ENCODE results near the gene TAOK2. TPM values are rescaled to one million over a fixed set of nuclear protein-coding genes. Genes with fewer than 3 reads are reported as not detected.
"Not testable (repeated sequence)": the region's sequence is repeated elsewhere in the genome, so short reads cannot be mapped to it uniquely, and the experiment has no call there.

TAOK2 gene
- 10 to 100 TPM; 29.6 to 52.7 TPM for total RNA-seq

DNA sequence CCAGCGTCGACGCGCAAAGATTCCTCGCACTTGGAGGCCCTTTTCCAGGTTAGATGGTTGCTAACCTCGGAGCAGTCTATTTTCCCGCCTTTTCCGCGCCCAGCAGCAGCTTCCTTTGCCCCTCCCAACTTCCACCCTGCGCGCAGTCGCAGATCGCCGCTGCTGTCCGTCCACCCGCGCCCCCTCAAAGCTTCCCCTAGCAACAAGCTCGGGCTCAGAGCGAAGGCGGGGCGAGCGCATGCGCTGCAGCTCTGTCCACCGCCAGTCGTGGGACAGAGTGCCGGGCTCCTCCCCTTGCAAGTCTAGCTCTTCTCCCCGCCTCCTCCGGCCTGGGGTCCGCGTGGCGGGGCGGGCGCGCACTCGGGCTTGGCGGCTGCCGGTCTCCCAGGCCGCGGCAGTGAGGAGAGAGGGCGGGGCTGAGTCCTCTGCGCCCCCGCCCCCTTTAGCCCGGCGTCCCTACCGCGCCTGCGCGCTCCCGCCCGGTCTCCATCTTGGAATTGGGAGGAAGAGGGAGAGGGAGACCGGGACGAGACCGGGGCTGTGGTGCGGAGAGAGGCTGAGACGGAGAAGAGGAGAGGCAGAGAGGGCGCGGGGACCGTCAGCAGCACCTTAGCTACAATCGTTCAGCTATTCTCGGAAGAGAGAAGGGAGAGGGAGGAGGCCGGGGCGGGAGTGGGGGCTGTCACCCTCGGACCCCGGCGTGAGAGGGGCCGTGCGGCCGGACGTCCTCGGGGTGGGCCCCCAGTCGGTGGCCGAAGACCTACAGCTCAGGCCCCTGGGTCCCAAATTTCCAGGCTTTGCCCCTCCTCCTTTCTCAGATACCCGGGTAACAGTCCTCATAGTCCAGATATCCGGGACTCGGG, at the start of gene TAOK2:
TAOK2 (plus strand) TSS at position 485 of the 863 bp plus-strand sequence. CDS start 3,905 bp downstream, outside the sequence.
- H3K36me3 Mint-ChIP-seq, result peaks cover 26 to 32% of the 10 kb centered on the region in 2 donors
- DNase-seq (ENCODE audit: low spot score in 2 of 2), result peak; percentile 98
- peak; percentile 95 to 99 for ATAC-seq
- peak within 1 kb of the TSS; percentile 93 to 95 for H3K27ac Mint-ChIP-seq
- peaks cover 7 to 8% of the 10 kb centered on the region in 2 donors for H3K9me3 Mint-ChIP-seq

- H3K27ac Mint-ChIP-seq, result peak overlapping the region; percentile 96 to 97
- ATAC-seq, result no peak
- peaks cover 14 to 23% of the 10 kb centered on the region in 2 donors for H3K36me3 Mint-ChIP-seq
Measured at GRCh38 chr16:29925105-29925756, 48.4 kb upstream of the TAOK2 start.

GRCh38 chr16:29925781-29926710, 47.6 kb upstream of the TAOK2 start, which contains the start of gene KCTD13:
Gene KCTD13 (minus strand): TSS chr16:29926226. CDS start chr16:29926033, 193 bp downstream.
- Mint-ChIP-seq H3K9me3 (no peaks in the 10 kb centered on the region), H3K36me3 (peaks cover 9 to 18% of the 10 kb centered on the region in 2 donors), H3K27ac (peak within 1 kb of the TSS; percentile 97 to 98)
- DNase-seq (ENCODE audit: low spot score in 2 of 2) (peak; percentile 97 to 98), ATAC-seq (peak; percentile 93 to 95)

More at GRCh38 chr16:29925105-29925756, 48.4 kb upstream of the TAOK2 start:
- DNase-seq (ENCODE audit: low spot score in 2 of 2), result no peak
- H3K9me3 Mint-ChIP-seq, result no peaks in the 10 kb centered on the region

DNA sequence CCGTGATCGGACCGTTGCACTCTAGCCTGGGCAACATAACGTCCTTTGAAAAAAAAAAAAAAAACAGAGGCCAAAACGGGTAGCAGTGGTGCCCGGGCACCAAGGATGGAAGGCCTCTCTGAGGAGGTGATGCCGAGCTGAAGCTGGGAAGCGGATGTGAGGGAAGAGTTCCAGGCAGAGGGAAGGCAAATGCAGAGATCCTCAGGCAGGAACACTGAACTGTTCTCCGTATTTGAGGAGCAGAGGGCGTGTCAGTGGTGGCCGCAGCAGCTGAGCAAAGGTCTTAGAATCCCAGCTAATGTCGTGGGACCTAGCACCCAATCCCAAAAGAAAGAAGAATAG, 47.0 kb upstream of the TAOK2 start:
- no peak for ATAC-seq
- peaks cover 9 to 17% of the 10 kb centered on the region in 2 donors for H3K36me3 Mint-ChIP-seq

DNA sequence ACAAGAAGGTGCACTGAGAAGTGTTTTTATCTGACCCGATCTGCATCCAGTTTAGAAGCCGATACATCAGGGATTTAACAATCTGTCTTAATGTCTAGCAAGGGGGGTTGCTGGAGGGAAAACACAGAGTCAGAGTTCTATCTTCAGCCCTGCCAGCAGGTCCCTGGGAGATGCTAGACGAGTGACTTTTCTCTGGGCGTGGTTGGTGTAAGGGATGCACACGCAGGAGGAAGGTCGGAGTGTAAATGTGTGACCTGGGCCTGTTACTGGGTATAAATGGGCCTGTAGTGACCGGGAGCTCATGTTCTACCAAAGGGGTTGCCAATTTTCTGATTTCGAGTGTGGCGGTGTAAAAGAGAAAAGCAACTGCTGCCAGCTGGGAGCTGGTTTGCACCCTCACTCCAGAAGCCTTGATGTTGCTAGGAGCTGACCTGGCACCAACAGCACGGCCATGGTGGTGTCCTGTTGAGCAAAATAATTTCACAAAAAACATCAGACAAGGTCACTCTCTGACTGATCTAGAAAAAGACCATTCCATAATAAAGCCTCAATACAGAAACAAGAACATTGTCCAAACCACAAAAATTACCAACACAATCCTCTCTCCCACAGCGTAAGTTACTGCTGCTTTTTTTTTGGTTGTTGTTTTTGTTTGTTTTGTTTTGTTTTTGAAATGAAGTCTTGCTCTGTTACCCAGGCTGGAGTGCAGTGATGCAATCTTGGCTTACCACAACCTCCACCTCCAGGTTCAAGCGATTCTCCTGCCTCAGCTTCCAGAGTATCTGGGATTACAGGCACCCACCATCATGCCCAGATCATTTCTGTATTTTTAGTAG, 46.4 kb upstream of the TAOK2 start:
- peaks cover 9 to 17% of the 10 kb centered on the region in 2 donors for H3K36me3 Mint-ChIP-seq
- no peaks in the 10 kb centered on the region for H3K9me3 Mint-ChIP-seq
- DNase-seq (ENCODE audit: low spot score in 2 of 2), result no peak
- peak overlapping the region in 1 of 2 donors; percentile 97 for H3K27ac Mint-ChIP-seq
- no peak for ATAC-seq

More for the DNA sequence above, 47.0 kb upstream of the TAOK2 start:
- Mint-ChIP-seq H3K27ac (peak overlapping the region; percentile 97 to 98), H3K9me3 (no peaks in the 10 kb centered on the region)
- DNase-seq (ENCODE audit: low spot score in 2 of 2), result no peak

- H3K9me3 Mint-ChIP-seq; ATAC-seq; H3K27ac Mint-ChIP-seq; H3K36me3 Mint-ChIP-seq; DNase-seq (ENCODE audit: low spot score in 2 of 2): not testable (repeated sequence)
Measured at GRCh38 chr16:29931750-29932149, 41.9 kb upstream of the TAOK2 start.

- no peaks in the 10 kb centered on the region for H3K36me3 Mint-ChIP-seq
- H3K9me3 Mint-ChIP-seq, result no peaks in the 10 kb centered on the region
- ATAC-seq (no peak), DNase-seq (ENCODE audit: low spot score in 2 of 2) (no peak)
- H3K27ac Mint-ChIP-seq, result no peak overlapping the region
Measured at GRCh38 chr16:29940656-29941055, 33.0 kb upstream of the TAOK2 start.

GRCh38 chr16:29943846-29944799, 29.5 kb upstream of the TAOK2 start:
- DNase-seq (ENCODE audit: low spot score in 2 of 2), result no peak
- no peak for ATAC-seq
- no peaks in the 10 kb centered on the region for H3K36me3 Mint-ChIP-seq
- H3K9me3 Mint-ChIP-seq, result no peaks in the 10 kb centered on the region
- H3K27ac Mint-ChIP-seq, result no peak overlapping the region

- Mint-ChIP-seq H3K36me3 (peaks cover 0 to 6% of the 10 kb centered on the region in 2 donors), H3K27ac (no peak overlapping the region), H3K9me3 (peaks cover 3 to 8% of the 10 kb centered on the region in 2 donors)
- ATAC-seq, result no peak
- DNase-seq (ENCODE audit: low spot score in 2 of 2), result no peak
Measured at GRCh38 chr16:29947897-29948296, 25.8 kb upstream of the TAOK2 start.

DNA sequence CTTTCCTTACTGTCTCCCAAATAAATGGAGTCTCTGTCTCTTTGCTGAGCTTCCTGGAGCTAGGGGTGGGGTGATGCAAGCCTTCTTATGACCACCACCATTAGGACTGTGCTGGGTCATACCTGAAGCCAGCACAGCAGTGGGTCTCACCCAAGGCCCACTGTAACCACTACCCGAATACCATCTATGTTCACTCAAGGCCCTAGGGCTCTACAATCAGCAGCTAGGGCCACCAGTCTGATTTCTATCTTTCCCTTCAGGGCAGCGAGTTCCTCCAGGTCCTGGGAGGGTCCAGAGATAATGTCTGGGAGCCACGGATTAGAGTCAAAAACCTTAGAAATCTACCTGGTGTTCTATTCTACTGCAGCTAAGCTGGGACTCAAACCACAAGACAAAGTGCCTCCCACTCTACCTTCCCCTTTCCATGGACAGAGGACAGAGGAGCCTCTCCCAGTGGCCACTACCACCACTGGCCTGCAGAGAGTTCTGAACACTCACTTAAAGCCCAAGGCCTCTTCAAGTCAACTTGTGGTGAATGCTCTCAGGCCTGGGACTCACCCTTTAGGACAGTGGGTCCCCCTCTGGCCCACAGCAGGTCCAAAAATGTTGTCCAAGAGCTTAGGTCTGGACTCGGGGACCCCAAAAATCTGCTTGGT, 22.7 kb upstream of the TAOK2 start:
- DNase-seq (ENCODE audit: low spot score in 2 of 2), result no peak
- H3K36me3 Mint-ChIP-seq, result peaks cover 0 to 6% of the 10 kb centered on the region in 2 donors
- no peak for ATAC-seq
- H3K27ac Mint-ChIP-seq, result no peak overlapping the region
- peaks cover 3 to 8% of the 10 kb centered on the region in 2 donors for H3K9me3 Mint-ChIP-seq

DNA sequence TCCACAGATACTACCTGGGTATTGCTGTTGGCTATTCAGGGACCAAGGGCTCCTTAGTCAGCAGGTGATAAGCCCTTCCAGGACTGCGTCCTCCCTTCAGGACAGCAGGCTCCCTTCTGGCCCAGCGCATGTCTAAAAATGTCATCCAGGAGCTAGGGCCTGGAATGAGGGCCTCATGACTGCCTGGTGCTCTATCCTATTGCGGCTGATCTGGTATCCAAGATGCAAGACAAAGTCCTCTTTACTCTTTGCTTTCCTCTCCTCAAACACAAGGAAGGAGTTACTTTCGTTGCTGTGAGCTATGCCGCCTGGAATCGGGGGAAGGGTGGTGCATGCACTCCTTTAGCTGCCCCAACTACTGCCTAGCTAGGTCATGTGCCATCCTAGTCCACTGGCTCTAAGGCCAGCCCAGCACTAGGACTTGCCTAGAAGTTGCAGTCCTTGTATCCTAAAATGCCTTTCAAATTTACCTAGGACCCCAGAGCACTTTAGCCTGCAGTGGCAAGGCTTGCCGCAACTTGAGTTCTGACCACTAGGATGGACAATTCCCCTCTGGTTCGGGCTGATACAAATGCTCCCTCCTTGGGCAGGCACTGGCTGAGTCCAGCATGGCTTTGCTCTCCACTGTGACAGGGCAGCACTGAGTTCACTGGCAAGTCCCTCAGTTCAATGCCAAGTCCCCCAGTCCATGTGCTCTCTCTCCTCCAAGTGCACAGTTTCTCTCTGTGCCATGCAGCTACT, 21.9 kb upstream of the TAOK2 start:
- Mint-ChIP-seq H3K27ac (no peak overlapping the region), H3K9me3 (peaks cover 3 to 8% of the 10 kb centered on the region in 2 donors), H3K36me3 (peaks cover 0 to 6% of the 10 kb centered on the region in 2 donors)
- ATAC-seq (no peak), DNase-seq (ENCODE audit: low spot score in 2 of 2) (no peak)

DNA sequence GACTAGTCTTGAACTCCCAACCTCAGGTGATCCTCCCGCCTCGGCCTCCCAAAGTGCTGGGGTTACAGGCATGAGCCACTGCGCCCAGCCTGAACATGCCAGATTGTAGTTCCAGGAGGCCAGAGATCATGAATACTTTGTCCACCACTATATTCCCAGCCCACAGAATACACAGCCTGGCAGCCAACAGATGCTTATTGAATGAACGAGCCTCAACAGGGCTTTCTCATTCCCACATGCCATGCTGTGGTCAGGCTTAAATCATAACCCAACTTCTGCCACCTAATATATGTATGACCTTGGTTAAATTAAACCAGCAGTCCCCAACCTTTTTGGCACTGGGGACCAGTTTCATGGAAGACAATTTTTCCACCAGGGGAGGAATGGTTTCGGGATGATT, 14.9 kb upstream of the TAOK2 start:
- Mint-ChIP-seq H3K36me3 (no peaks in the 10 kb centered on the region), H3K9me3 (no peaks in the 10 kb centered on the region), H3K27ac (no peak overlapping the region)
- ATAC-seq, result no peak
- no peak for DNase-seq (ENCODE audit: low spot score in 2 of 2)

DNA sequence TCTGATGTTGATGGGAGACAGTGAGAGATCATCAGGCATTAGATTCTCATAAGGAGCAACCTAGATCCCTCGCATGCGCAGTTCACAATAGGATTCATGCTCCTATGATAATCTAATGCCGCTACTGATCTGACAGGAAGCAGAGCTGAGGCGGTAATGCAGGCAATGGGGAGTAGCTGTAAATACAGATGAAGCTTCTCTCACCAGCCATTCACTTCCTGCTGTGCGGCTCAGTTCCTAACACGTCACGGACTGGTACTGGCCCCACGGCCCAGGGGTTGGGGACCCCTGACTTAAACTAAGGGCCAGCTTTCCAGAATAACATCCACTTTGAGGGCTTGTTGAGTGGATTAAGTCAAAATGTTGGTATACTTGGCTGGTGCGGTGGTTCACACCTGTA, 14.4 kb upstream of the TAOK2 start:
- Mint-ChIP-seq H3K27ac (no peak overlapping the region), H3K36me3 (no peaks in the 10 kb centered on the region), H3K9me3 (no peaks in the 10 kb centered on the region)
- ATAC-seq (no peak), DNase-seq (ENCODE audit: low spot score in 2 of 2) (no peak)

DNA sequence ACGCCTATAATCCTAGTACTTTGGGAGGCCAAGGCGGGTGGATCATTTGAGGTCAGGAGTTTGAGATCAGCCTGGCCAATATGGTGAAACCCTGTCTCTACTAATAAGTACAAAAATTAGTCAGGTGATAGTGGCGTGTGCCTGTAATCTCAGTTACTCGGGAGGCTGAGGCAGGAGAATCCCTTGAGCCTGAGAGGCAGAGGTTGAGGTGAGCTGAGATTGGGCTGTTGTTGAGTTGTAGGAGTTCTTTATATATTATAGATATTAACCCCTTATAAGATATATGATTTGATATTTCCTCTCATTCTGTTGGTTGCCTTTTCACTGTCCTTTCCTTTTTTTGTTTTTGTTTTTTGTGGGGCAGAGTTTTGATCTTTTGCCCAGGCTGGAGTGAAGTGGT, 13.8 kb upstream of the TAOK2 start:
- not testable (repeated sequence) for ATAC-seq; DNase-seq (ENCODE audit: low spot score in 2 of 2); H3K36me3 Mint-ChIP-seq; H3K9me3 Mint-ChIP-seq; H3K27ac Mint-ChIP-seq
